G401.6 (cell line): ENCODE data around the gene PLEKHH1.

Source experiments
- FAIRE-seq: peaks from 2 replicates; lab custom pipeline; 2012; peaks lifted over from hg19 to GRCh38; lab: Jason Lieb, UNC

PLEKHH1 gene

DNA sequence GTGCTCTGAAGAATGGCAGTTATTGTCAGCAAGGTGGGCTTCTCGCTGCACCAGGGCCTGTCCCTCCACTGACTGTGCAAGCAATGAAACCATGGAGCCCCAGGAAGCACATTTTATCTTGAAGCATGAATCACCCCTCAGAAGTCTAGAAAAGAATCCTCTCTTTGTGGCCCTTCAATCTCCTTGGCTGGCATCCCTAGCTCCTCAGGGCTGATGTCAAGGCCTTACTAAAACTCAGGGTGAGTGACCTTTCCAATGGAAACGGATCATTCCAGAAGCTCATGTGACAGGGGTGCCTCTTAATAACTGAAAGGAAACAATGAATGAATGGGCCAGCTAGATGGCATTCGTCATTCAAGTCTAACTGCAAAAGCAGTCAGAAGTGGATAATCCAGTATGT lies 22.3 kb upstream of the PLEKHH1 start:
- no peak for FAIRE-seq

DNA sequence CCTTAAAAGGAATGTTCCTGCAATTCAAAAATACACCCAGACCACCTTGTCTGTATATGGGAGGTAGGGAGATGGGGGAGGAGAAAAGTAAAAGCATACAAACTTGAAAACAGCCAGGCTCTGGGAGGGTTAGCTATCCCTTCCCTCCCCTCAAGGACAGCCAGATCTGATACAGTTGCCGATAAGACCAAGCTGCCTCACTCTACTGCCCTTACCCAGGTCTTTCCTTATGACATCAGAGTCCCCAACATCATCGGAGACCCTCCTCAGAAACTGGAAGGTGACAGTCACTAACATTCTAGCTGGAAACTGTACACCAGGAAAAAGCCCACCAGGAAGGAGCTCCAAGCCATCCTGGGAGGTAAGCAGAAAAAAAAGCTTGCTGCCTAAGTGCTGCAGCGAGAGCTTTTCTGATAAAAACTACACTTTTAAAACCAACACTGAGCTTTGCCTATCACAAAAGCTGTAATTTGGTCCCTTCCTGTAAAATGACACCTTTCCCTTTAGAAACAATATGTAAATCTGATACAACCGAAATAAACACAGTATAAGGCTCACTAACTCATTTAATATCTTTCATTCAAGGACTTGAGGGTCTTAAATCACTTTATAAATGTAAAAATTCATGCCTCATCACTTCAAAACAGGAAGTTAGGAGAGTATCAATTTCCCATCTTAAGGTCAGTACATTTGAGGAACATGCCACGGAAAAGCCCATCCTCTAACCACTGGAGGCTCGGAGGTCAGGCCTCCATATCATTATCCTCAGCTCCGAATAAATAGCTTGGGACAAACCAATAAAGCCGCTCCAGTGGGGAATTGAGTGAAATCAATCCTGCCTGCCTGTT lies 20.4 kb upstream of the PLEKHH1 start:
- no peak for FAIRE-seq

DNA sequence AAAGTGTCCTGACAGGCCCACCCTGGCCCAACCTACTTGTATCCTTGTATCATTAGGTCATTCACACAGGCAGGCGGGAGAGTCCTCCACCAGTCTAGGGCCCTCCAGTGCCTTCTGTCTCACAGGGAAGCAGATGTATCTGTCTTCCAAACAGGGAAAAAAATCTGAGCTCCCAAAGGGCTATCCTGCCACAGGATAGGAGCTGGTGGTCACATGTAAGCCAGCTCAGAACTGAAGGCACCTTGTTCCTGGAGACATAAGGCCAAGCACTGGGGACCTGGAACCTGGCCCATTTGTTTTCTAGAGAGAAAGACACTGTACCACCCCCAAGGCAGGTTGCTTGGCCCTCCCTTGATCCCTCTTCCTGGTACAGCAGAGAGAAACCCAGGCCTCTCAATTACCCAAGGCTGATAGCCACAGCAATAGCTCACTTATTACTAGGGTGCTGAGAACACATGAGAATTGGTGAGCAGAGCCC lies 19.4 kb upstream of the PLEKHH1 start:
- no peak for FAIRE-seq

DNA sequence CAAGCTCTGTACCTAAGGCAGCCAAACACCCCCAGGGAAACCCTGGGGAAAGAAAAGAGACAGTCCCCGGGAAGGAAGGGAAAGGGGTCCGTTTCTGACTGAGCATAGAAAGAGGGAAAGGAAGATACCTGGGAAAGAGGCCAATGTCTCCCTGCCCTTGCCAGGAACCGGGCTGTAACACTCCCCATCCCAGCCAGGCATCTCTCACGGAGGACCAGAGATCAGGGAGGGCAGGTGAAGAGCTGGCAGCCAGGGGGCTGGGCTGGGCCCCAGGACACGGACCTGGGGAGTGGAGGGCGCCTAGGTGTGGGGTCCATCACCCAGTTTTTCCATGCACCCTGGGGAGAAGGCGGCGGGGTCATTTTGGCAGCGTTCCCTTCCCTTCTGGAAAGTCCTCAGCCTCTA lies 18.9 kb upstream of the PLEKHH1 start:
- no peak for FAIRE-seq

DNA sequence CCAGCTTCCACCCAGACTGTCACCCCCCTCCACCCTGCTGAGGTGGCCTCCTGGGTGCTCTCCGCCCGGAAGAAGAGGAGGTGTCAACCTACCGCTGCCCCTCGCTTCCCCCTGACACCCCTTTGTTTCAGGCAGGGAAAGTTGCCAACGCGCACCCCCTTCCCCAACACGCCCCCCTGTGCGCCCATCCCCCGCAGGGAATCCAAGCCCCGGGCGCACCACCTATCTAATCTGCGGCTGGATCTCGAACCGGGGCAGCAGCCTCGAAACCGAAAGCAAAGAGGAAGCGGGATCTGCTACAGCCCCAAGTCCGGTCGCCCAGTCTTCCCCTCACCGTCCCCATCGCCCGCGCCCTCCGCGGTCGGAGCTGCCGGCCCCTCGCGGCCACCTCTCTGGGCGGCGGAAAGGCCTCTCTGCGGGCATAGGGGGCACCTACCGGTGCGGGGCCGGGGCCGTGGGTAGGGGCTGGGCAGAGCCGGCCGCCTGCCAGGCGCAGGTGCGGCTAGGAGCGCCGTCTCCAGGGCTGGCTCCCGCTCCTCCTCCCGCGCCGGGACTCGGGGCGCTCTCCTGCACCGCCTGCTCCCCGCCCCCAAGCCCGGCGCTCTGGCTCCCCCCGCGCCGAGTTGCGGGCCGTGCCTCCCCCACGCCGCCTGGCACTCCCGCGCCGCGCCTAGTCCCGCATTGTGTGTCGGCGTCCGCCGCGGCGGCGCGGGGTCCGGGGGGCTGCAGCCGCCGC lies 18.3 kb upstream of the PLEKHH1 start:
- FAIRE-seq, result no peak

DNA sequence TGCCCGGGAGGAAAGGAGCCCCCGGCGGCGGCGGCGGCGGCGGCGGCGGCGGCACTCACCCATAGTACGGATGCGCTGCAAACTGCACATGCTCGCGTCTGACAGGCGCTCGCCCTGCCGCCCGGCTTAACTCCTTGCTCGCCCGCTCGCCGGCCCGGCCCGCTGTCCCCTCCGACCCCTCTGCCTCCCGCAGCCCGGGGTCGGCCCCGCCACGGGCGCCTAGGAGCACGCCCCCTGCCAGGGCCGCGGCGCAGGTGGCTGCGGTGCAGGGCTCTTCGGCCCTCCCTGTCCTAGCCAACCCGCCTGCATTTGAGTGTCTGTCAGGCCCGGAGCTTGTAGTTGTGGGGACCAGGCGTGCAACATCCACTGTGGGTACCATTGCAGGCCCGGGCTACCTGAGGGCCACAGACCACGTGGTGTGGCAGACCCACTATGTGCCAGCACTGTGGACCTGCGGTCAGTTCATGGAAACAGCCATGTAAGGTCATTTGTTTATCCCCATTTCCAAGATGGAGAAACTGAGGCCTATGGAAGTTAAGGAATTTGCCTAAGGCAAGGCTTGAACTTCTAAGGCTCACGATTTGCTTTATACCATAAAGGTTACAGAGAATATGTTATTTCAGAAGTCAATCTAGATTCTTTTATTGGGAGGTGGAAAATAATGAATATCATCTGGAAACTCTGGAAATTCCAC lies 17.6 kb upstream of the PLEKHH1 start:
- no peak for FAIRE-seq

DNA sequence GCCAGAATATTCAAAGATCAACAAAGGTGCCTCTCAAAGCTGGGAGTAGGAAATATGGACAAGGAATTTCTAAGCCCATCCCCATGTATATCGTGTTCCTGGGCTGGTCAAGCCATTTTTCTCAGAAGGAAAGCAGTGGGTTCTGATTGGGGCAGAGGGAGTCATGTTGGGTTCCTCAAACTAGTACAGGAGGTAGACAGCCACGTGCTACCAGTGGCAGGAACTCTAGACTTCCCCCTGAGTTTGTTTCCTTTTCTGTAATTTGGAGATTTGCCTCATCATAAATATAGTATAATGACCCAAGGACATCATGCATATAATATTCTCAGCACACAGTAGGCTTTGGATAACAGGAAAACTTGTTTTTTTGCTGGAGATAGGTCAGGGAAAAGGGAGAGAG lies 16.4 kb upstream of the PLEKHH1 start:
- FAIRE-seq, result no peak

DNA sequence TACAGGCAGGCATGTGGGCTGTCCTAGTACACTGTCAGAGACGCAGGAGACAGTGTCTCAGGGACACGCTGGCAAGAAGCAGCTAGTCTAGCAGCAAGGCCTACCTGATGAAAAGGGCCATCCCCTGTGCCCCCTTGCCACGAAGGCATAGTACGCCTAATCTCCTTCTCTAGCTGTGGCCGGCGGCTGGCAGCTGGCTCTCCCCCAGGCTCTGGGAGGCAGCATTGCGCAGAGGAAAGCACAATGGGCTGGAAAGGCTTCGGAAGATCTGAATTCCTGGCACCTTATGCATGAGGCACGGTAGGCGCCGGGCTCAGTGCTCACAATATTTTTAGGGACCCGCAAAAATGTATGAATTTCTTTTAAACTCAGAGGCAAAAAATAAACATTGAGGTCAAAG lies 16.0 kb upstream of the PLEKHH1 start:
- no peak for FAIRE-seq

DNA sequence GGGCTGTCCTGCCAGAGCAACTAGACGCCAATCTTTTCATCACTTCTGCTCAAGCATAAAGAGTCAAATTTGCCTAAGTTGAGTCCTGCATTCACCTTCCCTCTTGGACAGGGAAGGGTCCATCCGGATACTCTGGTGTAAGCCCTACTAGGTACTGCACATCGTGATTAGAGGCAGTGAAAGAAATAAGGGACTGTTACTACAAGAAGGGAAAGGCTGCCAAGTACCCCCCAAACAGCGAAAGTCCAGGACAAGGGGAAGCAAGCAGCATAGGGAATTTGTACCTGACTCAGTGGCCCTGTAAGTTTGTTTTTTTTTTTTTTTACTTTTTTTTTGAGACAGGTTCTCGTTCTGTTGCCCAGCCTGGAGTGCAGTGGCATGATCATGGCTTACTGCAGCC lies 13.7 kb upstream of the PLEKHH1 start:
- FAIRE-seq, result no peak

DNA sequence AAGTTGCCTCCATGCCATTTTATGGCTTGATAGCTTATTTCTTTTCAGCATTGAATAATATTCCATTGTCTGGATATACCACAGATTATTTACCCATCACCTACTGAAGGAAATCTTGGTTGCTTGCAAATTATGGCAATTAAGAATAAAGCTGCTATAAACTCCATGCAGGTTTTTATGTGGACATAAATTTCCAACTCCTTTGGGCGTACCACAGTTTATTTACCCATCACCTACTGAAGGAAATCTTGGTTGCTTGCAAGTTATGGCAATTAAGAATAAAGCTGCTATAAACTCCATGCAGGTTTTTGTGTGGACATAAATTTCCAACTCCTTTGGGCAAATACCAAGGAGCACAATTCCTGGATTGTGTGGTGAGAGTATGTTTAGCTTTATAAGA lies 12.6 kb upstream of the PLEKHH1 start:
- FAIRE-seq, result no peak

DNA sequence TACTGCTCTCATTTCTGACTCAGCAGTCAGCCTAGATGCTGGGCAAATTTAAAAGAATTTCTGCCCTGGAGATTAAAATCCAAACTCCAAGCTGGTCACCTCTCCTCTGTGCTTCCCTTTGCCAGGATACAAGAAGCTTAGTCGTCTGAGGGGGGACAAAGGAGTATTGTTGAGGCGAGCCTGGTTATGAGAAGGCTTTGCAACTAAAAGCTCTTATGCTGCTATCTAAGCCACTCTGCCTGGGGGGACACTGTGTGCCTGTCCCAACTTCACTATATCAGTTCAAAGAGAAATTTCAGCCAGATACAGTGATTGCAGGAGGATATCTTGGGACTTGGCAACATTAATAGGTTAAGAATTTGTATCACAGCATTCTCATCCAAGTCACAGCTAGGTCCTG lies 10.8 kb upstream of the PLEKHH1 start:
- FAIRE-seq, result no peak

DNA sequence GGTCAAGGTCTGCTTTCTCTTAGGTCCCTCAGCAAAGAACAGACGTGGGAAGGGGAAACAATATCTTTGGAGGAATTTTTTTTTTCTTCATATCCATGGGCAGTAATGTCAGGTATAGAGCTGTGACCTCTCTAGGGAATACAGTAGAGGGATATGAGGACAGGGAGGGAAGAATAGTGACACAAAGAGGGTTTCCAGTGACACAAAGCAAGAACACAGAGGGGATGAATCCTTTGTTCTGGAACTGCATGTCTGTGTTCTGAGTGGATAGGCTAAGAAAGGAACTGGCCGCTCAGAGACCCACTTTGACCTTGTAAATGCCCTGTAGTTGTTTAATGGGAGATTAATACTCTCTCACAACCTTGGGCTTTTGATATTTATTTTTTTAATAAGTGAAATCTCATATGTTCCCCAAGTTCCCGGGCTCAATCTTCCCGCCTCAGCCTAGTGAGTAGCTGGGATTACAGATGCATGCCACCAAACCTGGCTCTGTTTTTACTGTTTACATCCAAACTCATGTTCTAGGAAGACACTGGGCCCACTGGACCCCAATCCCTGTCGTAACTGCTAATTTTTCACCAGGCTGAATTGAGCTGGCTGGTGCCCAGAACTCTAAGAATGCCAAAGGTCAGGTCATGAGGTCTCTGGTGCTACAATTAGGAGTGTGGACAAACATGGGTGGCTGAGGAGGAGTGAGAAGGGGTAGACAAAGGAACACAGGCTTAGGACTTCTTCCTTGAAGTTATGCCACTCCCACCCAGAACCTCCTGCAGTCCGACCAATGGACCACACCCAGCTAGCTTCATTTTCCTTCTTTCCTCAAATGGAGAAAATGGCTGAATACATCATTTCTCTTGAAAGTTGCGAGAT lies 9.1 kb upstream of the PLEKHH1 start:
- no peak for FAIRE-seq

DNA sequence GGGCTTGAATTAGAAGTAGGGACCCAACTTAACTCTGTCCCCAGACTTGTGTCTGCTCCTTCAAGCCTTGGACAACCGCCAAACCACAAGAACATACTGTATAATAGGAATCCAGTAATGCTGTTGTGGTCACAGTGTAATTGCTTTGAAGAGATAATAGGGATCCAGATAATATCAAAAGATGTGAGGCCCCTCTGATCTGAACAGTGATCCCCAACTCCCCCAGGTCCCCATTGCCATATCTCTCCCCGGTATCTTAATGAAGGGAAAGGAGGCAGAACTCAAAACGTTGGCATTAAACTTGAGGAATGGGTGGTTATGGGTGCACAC lies 8.5 kb upstream of the PLEKHH1 start:
- FAIRE-seq, result no peak

DNA sequence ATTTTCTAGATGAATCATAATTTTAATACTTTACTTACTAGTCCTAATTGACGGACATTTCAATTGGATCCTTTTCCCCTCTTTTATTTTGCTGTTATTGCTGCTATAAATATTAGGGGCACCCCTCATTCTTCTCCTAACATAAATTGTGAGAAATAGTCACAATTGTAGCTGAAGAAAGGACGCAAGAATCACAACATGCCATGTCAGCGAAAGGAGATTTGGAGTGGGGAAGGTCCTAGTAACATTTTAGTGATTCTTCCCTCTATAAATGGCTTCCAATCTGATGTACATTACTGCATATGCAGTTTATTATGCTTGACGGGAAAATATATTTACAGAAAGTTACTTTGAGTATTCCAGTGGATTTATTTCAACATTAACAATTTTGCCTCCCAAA lies 7.7 kb upstream of the PLEKHH1 start:
- no peak for FAIRE-seq

DNA sequence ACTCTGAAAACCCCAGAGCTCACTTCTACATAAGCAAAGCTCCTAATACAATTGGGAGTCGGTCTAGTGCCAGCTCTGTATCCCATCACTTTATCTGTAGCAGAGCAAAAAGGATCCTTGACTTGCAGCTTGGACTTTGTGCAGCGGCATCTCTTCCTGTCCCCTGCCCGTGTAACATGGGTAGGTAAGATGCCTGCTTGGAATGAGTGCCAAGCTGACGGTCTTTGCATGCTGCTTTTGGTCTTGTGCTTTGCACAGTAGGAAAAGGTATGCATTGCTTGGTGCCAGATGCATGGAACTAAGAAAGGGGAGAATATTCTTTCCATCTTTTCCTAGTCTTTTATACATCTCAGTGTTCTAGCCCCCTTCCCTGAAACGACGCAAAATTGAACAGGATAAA lies 6.9 kb upstream of the PLEKHH1 start:
- no peak for FAIRE-seq

DNA sequence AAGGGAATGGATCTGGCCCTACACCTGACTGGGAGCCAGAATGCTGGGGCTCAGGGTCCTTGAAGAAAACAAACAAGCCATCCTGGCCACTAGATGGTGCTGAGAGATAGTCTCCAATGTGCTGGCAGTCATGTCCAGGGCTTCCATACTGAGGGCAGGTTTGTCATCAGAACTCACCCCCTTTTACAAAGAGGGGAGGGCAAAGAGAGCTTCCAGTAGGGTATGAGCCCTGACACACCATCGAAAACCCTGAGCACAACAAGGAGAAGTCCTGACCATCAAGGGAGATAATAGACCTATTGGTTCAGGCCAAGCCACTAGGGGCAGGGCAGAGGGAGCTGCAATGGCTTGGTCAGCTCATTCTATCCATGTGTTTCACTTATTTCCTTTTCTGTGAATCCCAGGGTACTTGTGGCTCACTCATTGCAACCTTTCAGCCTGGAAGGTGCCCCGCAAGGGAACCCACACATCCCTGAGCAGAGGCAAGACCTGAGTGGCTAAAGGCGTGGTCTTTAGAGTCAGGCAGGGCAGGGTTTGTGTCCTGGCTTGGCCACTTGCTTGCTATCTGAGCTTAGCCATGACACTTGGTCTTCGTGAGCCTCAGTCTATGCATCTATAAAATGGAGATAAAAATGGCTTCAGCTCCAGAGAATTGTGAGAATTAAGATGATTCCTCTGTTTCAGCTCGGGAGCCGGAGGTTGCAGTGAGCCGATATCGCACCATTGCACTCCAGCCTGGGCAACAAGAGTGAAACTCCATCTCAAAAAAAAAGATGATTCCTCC lies 6.2 kb upstream of the PLEKHH1 start:
- FAIRE-seq, result peak; percentile 56

DNA sequence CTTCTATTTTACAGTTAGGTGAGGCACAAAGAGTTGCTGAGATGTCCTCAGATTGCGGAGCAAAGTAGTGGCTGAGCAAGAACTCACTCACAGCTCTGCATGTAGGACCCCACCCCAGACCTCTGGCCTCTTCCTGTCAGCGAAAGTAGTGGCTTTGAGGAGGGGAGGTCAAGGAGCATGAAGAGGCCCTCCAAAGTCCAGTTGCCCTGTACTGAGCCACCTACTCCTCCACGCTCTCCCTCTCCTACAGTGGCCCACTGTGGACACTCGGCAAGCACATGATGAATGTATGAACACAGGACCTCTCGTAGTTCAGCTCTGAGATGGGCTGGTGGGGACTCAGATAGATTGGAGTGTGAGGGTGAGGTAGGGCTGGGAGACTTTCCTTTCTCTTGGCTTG lies 5.3 kb upstream of the PLEKHH1 start:
- FAIRE-seq, result no peak

DNA sequence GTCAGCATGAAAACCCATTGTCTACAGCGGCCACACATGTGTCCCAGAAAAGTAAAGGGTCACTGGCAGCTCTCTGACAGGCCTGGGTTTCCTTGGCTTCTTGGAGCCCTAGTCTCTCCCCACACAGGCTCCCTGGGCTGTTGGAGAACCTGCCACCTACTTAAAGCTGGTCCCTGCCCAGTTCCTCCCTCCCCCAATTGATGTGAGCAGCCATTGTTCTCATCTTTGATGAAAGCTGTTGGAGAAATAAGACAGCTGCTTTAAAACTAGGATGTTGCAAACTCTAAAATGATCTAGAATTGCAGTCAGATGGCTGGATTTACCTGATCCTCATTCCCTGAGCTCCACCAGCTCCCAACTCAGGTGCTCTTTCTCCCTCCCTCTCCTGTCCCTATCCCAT lies 4.8 kb upstream of the PLEKHH1 start:
- FAIRE-seq, result no peak

DNA sequence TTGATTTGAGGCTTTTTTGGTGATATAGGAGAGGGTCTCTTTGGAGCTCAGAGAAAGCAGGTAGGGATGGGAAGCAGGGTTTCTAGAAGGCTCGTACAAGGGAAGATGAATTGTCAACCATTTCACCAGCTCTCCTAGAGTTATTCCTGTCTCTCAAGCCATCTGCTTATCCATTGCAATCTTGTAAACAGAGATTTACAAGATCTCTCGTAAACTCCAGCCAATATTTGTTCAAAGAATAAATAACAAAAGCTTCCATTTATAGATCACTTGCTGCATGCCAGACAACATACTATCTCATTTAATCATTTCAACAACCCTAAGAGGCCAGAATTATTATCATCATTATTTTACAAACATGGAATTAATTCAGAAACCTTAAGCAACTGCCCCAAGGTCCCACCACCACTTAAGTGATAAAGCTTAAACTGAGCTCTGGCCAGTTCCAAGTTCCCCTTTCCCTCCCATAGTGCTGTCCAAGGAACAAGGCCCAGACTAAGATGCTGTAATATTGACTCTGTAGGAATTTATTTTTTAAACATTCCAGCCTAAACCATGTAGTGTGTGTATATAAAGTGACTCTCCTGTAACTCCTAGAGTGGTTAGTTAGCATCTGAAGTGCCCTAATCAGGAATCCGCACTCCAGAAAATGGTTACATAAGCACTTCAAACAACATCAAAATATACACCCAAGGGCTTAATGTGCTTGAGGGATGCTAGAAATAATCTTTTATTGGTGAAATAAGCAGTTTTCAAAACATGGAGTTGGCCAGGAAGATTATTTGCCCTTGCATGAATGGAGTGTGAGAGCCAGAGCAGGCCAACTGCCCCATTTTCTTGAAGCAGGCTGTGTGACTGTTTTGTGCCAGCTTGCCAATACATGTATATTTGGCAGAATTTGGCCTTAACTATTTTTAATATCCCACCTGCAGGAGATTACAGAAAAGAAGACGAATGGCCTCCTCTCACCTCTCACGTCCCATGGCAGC lies 2.8 kb upstream of the PLEKHH1 start:
- no peak for FAIRE-seq

DNA sequence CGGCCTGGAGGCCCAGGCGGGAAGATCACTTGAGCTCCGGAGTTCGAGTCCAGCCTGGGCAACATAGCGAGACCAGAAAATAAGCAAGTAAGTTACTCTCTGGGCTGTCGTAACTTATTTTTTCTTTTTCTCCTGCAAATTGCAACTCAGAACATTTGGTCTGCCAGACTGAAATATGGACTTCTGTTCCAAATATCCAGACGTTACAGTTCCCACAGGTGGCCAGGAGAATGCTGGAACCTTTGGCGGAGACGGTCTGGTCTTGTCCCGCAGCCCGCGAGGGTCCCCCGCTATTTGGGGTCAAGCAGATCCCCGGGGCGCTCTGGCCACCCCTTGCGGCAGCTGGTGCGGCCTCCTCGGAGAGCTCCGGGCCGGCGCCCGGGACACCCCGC lies 488 bp upstream of the PLEKHH1 start:
- no peak for FAIRE-seq
